BE2C (cell line): Measurements from ENCODE around the gene LMOD3.

Source experiments
- DNase-seq: peaks from one replicate; pipeline ENCODE4 v3.0.0-alpha.2; 2020
- H3K27me3 ChIP-seq: fragments of 250-450 bp; sonication (Bioruptor Pico); 2 replicates; pipeline ENCODE4 v1.5.1; 2020; ENCODE audit warnings: mild to moderate bottlenecking
- H3K36me3 ChIP-seq: fragments of 250-450 bp; sonication (Bioruptor Pico); 2 replicates; pipeline ENCODE4 v1.5.1; 2020; ENCODE audit warnings: mild to moderate bottlenecking
- H3K4me1 ChIP-seq: fragments of 250-450 bp; sonication (Bioruptor Pico); 2 replicates; pipeline ENCODE4 v1.5.1; 2020
- H3K4me3 ChIP-seq: 2 replicates; pipeline ENCODE4 v1.5.1; 2011; ENCODE audit warnings: low read depth, low read length
- H3K9me3 ChIP-seq: fragments of 250-450 bp; sonication (Bioruptor Pico); 2 replicates; pipeline ENCODE4 v1.5.1; 2020
- CTCF ChIP-seq: IDR thresholded peaks from 2 replicates; pipeline ENCODE4 v1.5.1; 2012; ENCODE audit warnings: mild to moderate bottlenecking, low read depth, low read length

LMOD3 gene

GRCh38 chr3:69161587-69162307 lies 39.4 kb upstream of the LMOD3 start:
- Histone ChIP-seq H3K36me3 (no peaks in the 10 kb centered on the region), H3K9me3 (no peaks in the 10 kb centered on the region), H3K4me1 (no peaks in the 10 kb centered on the region), H3K4me3 (no peak overlapping the region), H3K27me3 (no peaks in the 10 kb centered on the region)
- no peak for DNase-seq
- TF ChIP-seq CTCF, result peak; percentile 96

- DNase-seq, result no peak
- Histone ChIP-seq H3K4me3 (no peak overlapping the region), H3K27me3 (no peaks in the 10 kb centered on the region), H3K36me3 (no peaks in the 10 kb centered on the region), H3K4me1 (no peaks in the 10 kb centered on the region), H3K9me3 (no peaks in the 10 kb centered on the region)
- TF ChIP-seq CTCF, result no peak
Observed at GRCh38 chr3:69160525-69160924, 38.1 kb upstream of the LMOD3 start.

- TF ChIP-seq CTCF, result no peak
- H3K36me3 ChIP-seq, result no peaks in the 10 kb centered on the region
Observed at GRCh38 chr3:69160107-69160506, 37.7 kb upstream of the LMOD3 start.

GRCh38 chr3:69149586-69149985 lies 27.2 kb upstream of the LMOD3 start:
- no peaks in the 10 kb centered on the region for H3K36me3 ChIP-seq
- TF ChIP-seq CTCF, result no peak
- no peaks in the 10 kb centered on the region for H3K27me3 ChIP-seq
- no peak for DNase-seq
- H3K9me3 ChIP-seq, result no peaks in the 10 kb centered on the region
- no peak overlapping the region for H3K4me3 ChIP-seq
- H3K4me1 ChIP-seq, result peaks cover 5% of the 10 kb centered on the region; the same call in 1 of the 2 replicates

More at GRCh38 chr3:69160107-69160506, 37.7 kb upstream of the LMOD3 start:
- no peaks in the 10 kb centered on the region for H3K4me1 ChIP-seq
- DNase-seq, result no peak
- no peaks in the 10 kb centered on the region for H3K9me3 ChIP-seq
- H3K4me3 ChIP-seq, result no peak overlapping the region
- no peaks in the 10 kb centered on the region for H3K27me3 ChIP-seq

- Histone ChIP-seq H3K9me3 (no peaks in the 10 kb centered on the region), H3K27me3 (no peaks in the 10 kb centered on the region), H3K36me3 (no peaks in the 10 kb centered on the region), H3K4me3 (no peak overlapping the region), H3K4me1 (peaks cover 6% of the 10 kb centered on the region; the same call in 1 of the 2 replicates)
- TF ChIP-seq CTCF, result no peak
- no peak for DNase-seq
Observed at GRCh38 chr3:69145688-69146087, 23.3 kb upstream of the LMOD3 start.

- Histone ChIP-seq H3K36me3 (no peaks in the 10 kb centered on the region), H3K9me3 (no peaks in the 10 kb centered on the region), H3K27me3 (no peaks in the 10 kb centered on the region), H3K4me3 (no peak overlapping the region), H3K4me1 (peaks cover 6% of the 10 kb centered on the region; the same call in 1 of the 2 replicates)
- no peak for TF ChIP-seq CTCF
- DNase-seq, result peak; percentile 24
Observed at GRCh38 chr3:69144631-69145245, 22.3 kb upstream of the LMOD3 start.
